GM12865 (cell line): ENCODE data around the gene PPP2R5C.
"Not testable (repeated sequence)": the region's sequence is repeated elsewhere in the genome, so short reads cannot be mapped to it uniquely, and the experiment has no call there.

ENCODE experiments used
- DNase-seq: peaks from one replicate; pipeline ENCODE4 v3.0.0; 2010; ENCODE audit warnings: low read depth
- H3K4me3 ChIP-seq: 2 replicates; pipeline ENCODE4 v1.5.1; 2011; ENCODE audit warnings: mild to moderate bottlenecking, low read depth, low read length, control low read depth
- CTCF ChIP-seq: IDR thresholded peaks from 2 replicates; pipeline ENCODE4 v1.5.1; 2011; ENCODE audit warnings: low read length, control low read depth, low read depth, inconsistent platforms; ENCODE audit not compliant: insufficient read depth; ENCODE audit errors: missing control alignments

PPP2R5C gene

DNA sequence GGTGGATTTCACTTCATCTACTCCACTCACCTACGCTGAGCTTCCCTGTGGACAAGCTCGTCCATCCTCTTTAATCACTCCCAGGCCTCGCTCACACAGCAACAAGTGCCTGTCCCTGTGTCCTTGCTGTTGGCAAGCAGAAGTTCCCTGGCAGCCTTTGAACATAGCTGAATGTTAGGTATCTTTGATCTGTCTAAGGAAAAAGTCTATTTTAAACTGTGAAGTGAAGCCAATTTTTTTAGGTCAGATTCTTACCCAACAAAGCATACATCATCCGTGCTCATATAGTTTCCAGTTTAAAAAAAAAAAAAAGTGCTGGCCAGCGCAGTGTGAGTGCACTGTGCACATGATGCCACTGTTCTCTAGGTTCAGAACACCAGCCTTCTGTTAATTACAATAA, 36.3 kb downstream of the PPP2R5C start:
- no peak for DNase-seq
- no peak for TF ChIP-seq CTCF
- no peak overlapping the region for H3K4me3 ChIP-seq

DNA sequence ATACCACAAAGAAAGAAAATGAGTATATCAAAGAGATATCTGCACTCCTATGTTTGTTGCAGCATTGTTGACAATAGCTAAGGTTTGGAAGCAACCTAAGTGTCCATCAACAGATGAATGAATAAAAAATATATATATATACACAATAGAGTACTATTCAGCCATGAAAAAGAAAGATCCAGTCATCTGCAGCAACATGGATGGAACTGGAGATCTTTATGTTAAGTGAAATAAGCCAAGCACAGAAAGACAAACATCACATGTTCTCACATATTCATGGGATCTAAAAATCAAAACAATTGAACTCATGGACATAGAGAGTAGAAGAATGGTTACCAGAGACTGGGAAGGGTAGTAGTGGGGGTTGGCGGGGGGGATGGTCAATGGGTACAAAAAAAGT, 42.9 kb downstream of the PPP2R5C start:
- not testable (repeated sequence) for DNase-seq, H3K4me3 ChIP-seq

GRCh38 chr14:101806252-101806651, 44.7 kb downstream of the PPP2R5C start:
- not testable (repeated sequence) for DNase-seq, H3K4me3 ChIP-seq

GRCh38 chr14:101808020-101808641, 46.6 kb downstream of the PPP2R5C start:
- H3K4me3 ChIP-seq = no peak overlapping the region
- DNase-seq = no peak
- TF ChIP-seq CTCF = no peak

- H3K4me3 ChIP-seq = peak overlapping the region; percentile 91
- TF ChIP-seq CTCF = no peak
These were observed 47.6 kb downstream of the PPP2R5C start for GRCh38 chr14:101808894-101809670.

DNA sequence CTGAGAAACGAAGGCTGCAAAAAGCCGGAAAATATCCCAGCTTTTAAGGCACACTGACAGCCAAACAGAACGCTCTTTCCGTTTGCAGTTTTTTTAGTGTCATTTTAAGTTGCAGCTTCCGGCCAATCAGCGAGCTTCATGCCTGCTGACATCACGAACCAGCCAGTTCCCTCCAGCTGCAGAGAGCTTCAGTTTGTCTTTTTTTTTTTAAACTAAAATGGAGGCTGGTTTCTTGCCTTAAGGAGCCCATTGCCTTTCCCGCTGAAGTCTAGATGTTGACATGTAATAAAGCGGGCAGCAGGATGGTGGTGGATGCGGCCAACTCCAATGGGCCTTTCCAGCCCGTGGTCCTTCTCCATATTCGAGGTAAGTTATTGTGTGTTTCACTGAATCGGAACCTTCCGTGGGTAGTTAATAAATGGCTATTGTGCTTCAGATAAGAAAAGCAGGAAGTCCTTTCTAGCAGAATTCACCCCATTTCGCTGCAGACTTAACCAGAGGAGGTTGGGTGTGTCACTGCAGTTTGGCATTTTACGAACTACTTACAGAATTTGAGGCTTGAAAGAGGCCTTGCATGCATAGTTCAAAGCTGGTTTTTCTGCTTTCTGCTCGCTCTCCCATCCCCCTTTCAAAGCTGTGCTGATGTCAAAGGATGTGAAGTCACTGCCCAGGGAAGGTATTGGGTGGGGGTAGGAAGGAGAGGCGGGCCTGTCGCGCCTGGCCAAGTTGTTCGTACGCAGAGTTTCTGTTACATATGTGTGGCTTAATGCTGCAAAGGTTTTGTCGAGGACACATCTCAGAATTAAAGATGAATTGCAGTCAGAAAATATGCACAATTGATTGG, 48.4 kb downstream of the PPP2R5C start:
- no peak for TF ChIP-seq CTCF
- peak overlapping the region; percentile 91 for H3K4me3 ChIP-seq
- DNase-seq = peak; percentile 96

More at GRCh38 chr14:101808894-101809670, 47.6 kb downstream of the PPP2R5C start:
- DNase-seq = no peak

GRCh38 chr14:101810897-101811621, 49.5 kb downstream of the PPP2R5C start:
- no peak for TF ChIP-seq CTCF
- DNase-seq = no peak
- H3K4me3 ChIP-seq = peak overlapping the region; percentile 91
